ENCODE measurements around the gene ZNF385C. TPM values are rescaled to one million over a fixed set of nuclear protein-coding genes. Genes with fewer than 3 reads are reported as not detected.

The ZNF385C gene
- total and polyA plus RNA-seq, 3 donors from 2014 or later, result 17.9 to 26.6 (median 21.4) TPM

DNA sequence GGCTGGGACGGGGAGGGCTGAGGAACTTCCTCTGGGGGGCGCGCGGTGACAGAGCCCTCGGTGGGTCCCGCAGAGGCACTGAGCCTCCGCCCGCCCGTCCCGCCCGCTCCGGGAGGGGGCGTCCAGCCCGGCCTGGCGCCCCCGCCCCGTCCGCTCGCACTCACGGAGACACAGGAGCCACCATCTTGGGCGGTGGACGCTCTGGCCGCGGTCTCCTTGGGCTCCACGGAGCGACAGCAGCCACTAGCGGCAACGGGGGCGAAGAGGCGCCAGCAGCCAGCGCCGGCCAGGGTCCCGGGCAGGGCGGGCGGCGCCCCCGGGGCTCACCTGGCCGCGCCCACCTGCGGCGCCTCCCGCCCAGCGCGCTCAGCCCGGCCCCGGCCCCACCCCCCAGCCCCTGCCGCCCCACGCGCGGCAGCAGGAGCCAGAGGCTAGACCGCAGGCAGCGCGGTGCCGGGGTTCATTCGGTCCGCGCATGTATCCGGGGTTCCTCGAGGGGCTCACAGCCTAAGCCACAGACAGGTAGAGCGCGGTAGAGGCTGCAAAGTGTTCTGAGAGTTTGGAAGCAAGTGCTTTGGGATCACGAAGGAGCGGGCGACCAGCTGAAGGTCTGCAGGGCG, 47.8 kb downstream of the ZNF385C start, which contains the start of gene C17orf113:
TSS of gene C17orf113 (minus strand) at position 209 of the 620 bp plus-strand sequence. CDS start 7,225 bp downstream, outside the sequence.
- 1 to 4% methylated on average over 4 to 26 of the region's 65 CpGs for WGBS, 2 donors
- Histone ChIP-seq H3K36me3 (ENCODE audit: low read depth, missing control alignments) (no peaks in the 10 kb centered on the region), H3K27ac (peak within 1 kb of the TSS; percentile 38 to 50), H3K4me3 (peak within 1 kb of the TSS; percentile 66 to 77), H3K27me3 (no peaks in the 10 kb centered on the region), H3K4me1 (peaks cover 21% of the 10 kb centered on the region), H3K9me3 (no peaks in the 10 kb centered on the region)
- intact Hi-C loops (cut with DNase I; ENCODE audit: low total_unique reads), result no loop called here
- DNase-seq, result peak; percentile 62
- TF ChIP-seq, protein P1, sequence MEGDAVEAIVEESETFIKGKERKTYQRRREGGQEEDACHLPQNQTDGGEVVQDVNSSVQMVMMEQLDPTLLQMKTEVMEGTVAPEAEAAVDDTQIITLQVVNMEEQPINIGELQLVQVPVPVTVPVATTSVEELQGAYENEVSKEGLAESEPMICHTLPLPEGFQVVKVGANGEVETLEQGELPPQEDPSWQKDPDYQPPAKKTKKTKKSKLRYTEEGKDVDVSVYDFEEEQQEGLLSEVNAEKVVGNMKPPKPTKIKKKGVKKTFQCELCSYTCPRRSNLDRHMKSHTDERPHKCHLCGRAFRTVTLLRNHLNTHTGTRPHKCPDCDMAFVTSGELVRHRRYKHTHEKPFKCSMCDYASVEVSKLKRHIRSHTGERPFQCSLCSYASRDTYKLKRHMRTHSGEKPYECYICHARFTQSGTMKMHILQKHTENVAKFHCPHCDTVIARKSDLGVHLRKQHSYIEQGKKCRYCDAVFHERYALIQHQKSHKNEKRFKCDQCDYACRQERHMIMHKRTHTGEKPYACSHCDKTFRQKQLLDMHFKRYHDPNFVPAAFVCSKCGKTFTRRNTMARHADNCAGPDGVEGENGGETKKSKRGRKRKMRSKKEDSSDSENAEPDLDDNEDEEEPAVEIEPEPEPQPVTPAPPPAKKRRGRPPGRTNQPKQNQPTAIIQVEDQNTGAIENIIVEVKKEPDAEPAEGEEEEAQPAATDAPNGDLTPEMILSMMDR (IDR thresholded peaks at IDR 0.05), result peak in 1 of 3 experiments; percentile 28
- TF ChIP-seq POLR2A (IDR thresholded peaks at IDR 0.05), result no peak

DNA sequence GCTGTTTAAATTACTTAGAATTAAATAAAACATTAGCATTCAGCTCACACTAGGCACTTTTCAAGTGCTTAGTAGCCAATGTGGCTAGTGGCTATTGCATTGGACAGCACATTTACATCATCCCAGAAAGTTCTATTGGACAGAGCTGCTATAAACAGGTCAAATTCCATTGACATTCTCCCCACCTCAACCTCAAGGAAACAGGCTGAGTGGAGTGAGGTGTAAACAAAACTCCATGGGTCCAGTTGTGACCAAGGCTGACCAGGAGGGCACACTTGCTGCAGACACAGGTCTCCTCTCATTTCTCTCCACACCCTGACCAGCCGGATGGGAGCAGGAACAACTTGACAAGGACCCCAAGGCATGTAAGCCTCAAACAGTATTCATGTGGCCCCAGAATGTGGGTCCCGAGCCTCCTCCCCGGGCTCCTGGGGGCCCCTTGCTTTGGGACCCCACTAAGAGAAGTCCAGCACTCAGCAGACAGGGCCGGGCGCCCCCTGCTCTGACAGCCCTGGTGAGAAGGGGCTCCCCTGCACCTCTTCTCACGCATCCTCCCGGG, 48.4 kb downstream of the ZNF385C start:
- no peak for DNase-seq
- no peaks in the 10 kb centered on the region for H3K36me3 ChIP-seq (ENCODE audit: low read depth, missing control alignments)
- 0 to 2% methylated on average over 6 to 7 of the region's 7 CpGs for WGBS, 2 donors
- peaks cover 16% of the 10 kb centered on the region for H3K4me1 ChIP-seq
- no peaks in the 10 kb centered on the region for H3K9me3 ChIP-seq
- H3K4me3 ChIP-seq, result peak overlapping the region; percentile 66 to 77
- intact Hi-C loops (cut with DNase I; ENCODE audit: low total_unique reads), result no loop called here
- H3K27ac ChIP-seq, result peak overlapping the region; percentile 38 to 50
- no peaks in the 10 kb centered on the region for H3K27me3 ChIP-seq
- TF ChIP-seq POLR2A (IDR thresholded peaks at IDR 0.05), result no peak
- TF ChIP-seq, protein P1 (IDR thresholded peaks at IDR 0.05), result no peak

DNA sequence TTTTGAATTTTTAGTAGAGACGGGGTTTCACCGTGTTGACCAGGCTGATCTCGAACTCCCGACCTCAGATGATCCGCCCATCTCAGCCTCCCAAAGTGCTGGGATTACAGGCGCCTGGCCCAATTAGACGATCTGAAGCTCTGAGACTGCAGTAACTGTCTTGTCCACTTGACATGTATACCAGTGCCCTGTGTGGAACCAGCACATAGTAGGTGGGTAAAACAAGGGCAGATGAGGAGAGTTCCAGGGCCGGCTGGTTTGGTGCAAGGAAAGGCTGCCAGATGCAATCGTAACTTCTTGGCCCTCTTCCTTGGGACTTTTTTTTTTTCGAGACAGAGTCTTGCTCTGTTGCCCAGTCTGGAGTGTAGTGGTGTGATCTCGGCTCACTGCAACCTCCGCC, 50.9 kb downstream of the ZNF385C start:
- Histone ChIP-seq H3K9me3 (no peaks in the 10 kb centered on the region), H3K4me1 (peaks cover 12% of the 10 kb centered on the region), H3K27me3 (no peaks in the 10 kb centered on the region), H3K27ac (no peak overlapping the region), H3K36me3 (ENCODE audit: low read depth, missing control alignments) (no peaks in the 10 kb centered on the region), H3K4me3 (no peak overlapping the region)
- WGBS, 2 donors, result 87% methylated on average over 12 of the region's 12 CpGs
- TF ChIP-seq POLR2A (IDR thresholded peaks at IDR 0.05), result no peak
- TF ChIP-seq, protein P1 (IDR thresholded peaks at IDR 0.05), result no peak
- intact Hi-C loops (cut with DNase I; ENCODE audit: low total_unique reads), result no loop called here
- DNase-seq, result no peak

DNA sequence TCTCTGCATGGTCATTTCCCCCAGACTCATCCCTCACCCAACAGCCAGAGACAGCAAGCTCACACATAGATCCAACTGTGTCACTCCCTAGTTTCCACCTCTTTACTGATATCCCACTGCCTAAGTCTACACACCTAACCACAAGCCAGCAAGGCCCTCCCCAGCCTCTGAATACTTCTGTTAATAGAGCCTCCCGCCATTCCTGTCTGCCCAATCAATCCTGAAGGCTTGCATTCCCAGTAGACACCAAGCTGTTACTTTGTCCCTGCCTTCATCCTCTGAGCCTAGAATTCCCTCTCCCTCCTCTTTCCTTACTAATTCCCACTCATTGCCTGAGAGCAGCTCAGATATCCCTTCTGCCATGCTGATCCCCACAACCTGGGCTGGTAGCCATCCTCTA, 52.6 kb downstream of the ZNF385C start:
- Histone ChIP-seq H3K4me1 (peaks cover 8% of the 10 kb centered on the region), H3K27ac (no peak overlapping the region), H3K27me3 (no peaks in the 10 kb centered on the region), H3K4me3 (no peak overlapping the region), H3K9me3 (no peaks in the 10 kb centered on the region), H3K36me3 (ENCODE audit: low read depth, missing control alignments) (no peaks in the 10 kb centered on the region)
- 74 to 93% methylated on average over 1 of the region's 1 CpG for WGBS, 2 donors
- intact Hi-C loops (cut with DNase I; ENCODE audit: low total_unique reads), result no loop called here
- no peak for DNase-seq
- TF ChIP-seq POLR2A (IDR thresholded peaks at IDR 0.05), result no peak
- TF ChIP-seq, protein P1 (IDR thresholded peaks at IDR 0.05), result no peak

Measured in testis (tissue), 3 donors.